Spleen (tissue), 11 donors: ENCODE results near the gene LUC7L. TPM values are rescaled to one million over a fixed set of nuclear protein-coding genes. Genes with fewer than 3 reads are reported as not detected.
"Not testable (repeated sequence)": the region's sequence is repeated elsewhere in the genome, so short reads cannot be mapped to it uniquely, and the experiment has no call there.

Experiments
- DNase-seq: peaks from one replicate; pipeline ENCODE4 v3.0.0-alpha.2; 2020
- H3K27ac ChIP-seq, 8 donors: fragments of 200-600 bp; sonication (generic) in 7 of 8; 1 replicate in 4 of 8; 2 replicates in 4 of 8; pipeline versions ENCODE4 v1.5.0 to v1.8.0; 2016 to 2021; ENCODE audit warnings: inconsistent platforms in 4 of 8, mild to moderate bottlenecking in 4 of 8, moderate library complexity in 1 of 8
- H3K27me3 ChIP-seq, 7 donors: fragments of 200-600 bp; sonication (generic) in 6 of 7; replicated peaks in 1 of 7; 1 replicate in 4 of 7; 2 replicates in 3 of 7; pipeline versions ENCODE4 v1.5.0 to v1.8.0; 2016 to 2021; ENCODE audit warnings: inconsistent platforms in 3 of 7, mild to moderate bottlenecking in 1 of 7
- H3K36me3 ChIP-seq, 6 donors: fragments of 200-600 bp; sonication (generic) in 5 of 6; 1 replicate in 4 of 6; 2 replicates in 2 of 6; pipeline versions ENCODE4 v1.5.0 to v1.8.0; 2016 to 2021; ENCODE audit warnings: inconsistent platforms in 2 of 6
- H3K4me1 ChIP-seq, 6 donors: fragments of 200-600 bp; sonication (generic) in 5 of 6; 1 replicate in 3 of 6; 2 replicates in 3 of 6; pipeline versions ENCODE4 v1.5.0 to v1.8.0; 2016 to 2021; ENCODE audit warnings: inconsistent platforms in 3 of 6
- H3K4me3 ChIP-seq, 8 donors: fragments of 200-600 bp; sonication (generic) in 7 of 8; 1 replicate in 4 of 8; 2 replicates in 4 of 8; pipeline versions ENCODE4 v1.5.0 to v1.8.0; 2016 to 2021; ENCODE audit warnings: inconsistent platforms in 4 of 8, mild to moderate bottlenecking in 4 of 8, moderate library complexity in 2 of 8
- H3K9me3 ChIP-seq, 8 donors: fragments of 200-600 bp; sonication (generic) in 7 of 8; 1 replicate in 4 of 8; 2 replicates in 4 of 8; pipeline versions ENCODE4 v1.5.0 to v1.8.0; 2016 to 2021; ENCODE audit warnings: inconsistent platforms in 4 of 8
- POLR2A ChIP-seq, 3 donors: fragments of 450-650 bp; IDR thresholded peaks; one replicate each; pipeline ENCODE4 v1.5.1; 2017; ENCODE audit warnings: antibody characterized with exemption in 3 of 3, mild to moderate bottlenecking in 1 of 3
- POLR2AphosphoS5 ChIP-seq, 3 donors: sonication (generic); formaldehyde crosslinking; IDR thresholded peaks; one replicate each; pipeline ENCODE4 v1.5.1; 2017; ENCODE audit warnings: antibody characterized with exemption in 3 of 3
- WGBS, 5 donors: extraction: QIAGEN DNeasy Blood & Tissue Kit in 3 of 5; methylation state at CpG; one replicate each; pipeline versions ENCODE4 v1.1.5 to v1.1.7; 2013 to 2018; 5-methylcytosine and 5-hydroxymethylcytosine counted together
- intact Hi-C: fragments of 100-400 bp; cut with DNase I; formaldehyde crosslinking; loops from one replicate; pipeline ENCODE4 v1.15.0; 2023; ENCODE audit warnings: low total_unique reads
- polyA plus RNA-seq, 3 donors: library from polyadenylated mRNA; stranded (reverse); fragments of 200-250 nt; gene quantifications; one replicate each; pipeline ENCODE4 v1.2.1, GENCODE V29; 2013
- total RNA-seq, 7 donors: library from RNA; depleted of rRNA in 3 of 7; stranded (reverse); fragments of >200 nt in 3 of 7; fragmentation: NEBNext Ultra II Directional in 4 of 7; extraction: Animal tissue kit (Norgen Biotek cat#: 25700) in 4 of 7; gene quantifications; one replicate each; pipeline versions ENCODE4 v1.1.0 to v1.2.1, GENCODE V29; 2016 to 2021
- TF ChIP-seq, protein P1 (sequence below), 11 experiments: fragments of 200-600 bp in 7 of 11; fragments of 450-650 bp in 4 of 11; sonication (generic) in 4 of 11; IDR thresholded peaks in 8 of 11; conservative IDR thresholded peaks in 3 of 11; 1 replicate in 7 of 11; 2 replicates in 4 of 11; pipeline versions ENCODE4 v1.4.0 to v1.8.0; 2016 to 2021; ENCODE audit warnings: antibody characterized with exemption in 11 of 11, inconsistent platforms in 4 of 11, mild to moderate bottlenecking in 1 of 11
- donor health status: healthy with polysubstance abuse.
- donor health status: DM: no; HTN: no; CAD: no; lungs with moderate emphysema.
- donor health status: DM: no; HTN: no; CAD: no.
- donor health status: Bipolar disorder and iron deficiency.
- donor health status: healthy.
- donor health status: DM: no; HTN: no; CAD: no.
- donor health status: DM: yes; HTN: yes; CAD: no.

The LUC7L gene
- total and polyA plus RNA-seq, 10 donors = 76.7 to 318 (median 108) TPM

DNA sequence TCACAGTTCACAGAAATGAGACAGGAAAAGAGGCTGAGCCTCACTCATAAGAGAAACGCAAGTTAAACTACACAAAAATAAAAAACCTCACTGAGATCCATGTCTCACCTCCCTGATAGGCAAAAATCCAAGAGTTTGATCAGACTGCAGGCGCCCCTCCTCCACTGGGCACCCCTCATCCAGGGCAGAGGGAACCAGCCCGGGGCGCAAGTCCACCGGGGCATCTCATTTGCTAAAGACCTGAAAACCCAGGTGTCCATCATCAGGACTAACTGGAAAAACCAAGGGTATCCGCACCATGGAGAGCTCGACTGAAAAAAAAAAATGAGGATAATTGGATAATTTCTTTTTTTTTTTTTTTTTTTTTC is 74.2 kb downstream of the LUC7L start:
- Histone ChIP-seq H3K27ac (no peak overlapping the region), H3K36me3 (no peaks in the 10 kb centered on the region), H3K27me3 (peaks cover 0 to 59% (median 21%) of the 10 kb centered on the region in 7 donors), H3K4me3 (peak overlapping the region in 2 of 8 donors; percentile 46 to 67), H3K9me3 (no peaks in the 10 kb centered on the region), H3K4me1 (peaks cover 6 to 12% (median 10%) of the 10 kb centered on the region in 6 donors)
- WGBS, 5 donors = 64 to 75% (median 69%) methylated on average over 7 of the region's 7 CpGs
- intact Hi-C loops = no loop called here
- TF ChIP-seq POLR2AphosphoS5 (IDR thresholded peaks at IDR 0.05) = no peak
- TF ChIP-seq, protein P1, sequence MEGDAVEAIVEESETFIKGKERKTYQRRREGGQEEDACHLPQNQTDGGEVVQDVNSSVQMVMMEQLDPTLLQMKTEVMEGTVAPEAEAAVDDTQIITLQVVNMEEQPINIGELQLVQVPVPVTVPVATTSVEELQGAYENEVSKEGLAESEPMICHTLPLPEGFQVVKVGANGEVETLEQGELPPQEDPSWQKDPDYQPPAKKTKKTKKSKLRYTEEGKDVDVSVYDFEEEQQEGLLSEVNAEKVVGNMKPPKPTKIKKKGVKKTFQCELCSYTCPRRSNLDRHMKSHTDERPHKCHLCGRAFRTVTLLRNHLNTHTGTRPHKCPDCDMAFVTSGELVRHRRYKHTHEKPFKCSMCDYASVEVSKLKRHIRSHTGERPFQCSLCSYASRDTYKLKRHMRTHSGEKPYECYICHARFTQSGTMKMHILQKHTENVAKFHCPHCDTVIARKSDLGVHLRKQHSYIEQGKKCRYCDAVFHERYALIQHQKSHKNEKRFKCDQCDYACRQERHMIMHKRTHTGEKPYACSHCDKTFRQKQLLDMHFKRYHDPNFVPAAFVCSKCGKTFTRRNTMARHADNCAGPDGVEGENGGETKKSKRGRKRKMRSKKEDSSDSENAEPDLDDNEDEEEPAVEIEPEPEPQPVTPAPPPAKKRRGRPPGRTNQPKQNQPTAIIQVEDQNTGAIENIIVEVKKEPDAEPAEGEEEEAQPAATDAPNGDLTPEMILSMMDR (IDR thresholded peaks at IDR 0.05 in 8 of 11, conservative IDR thresholded peaks at IDR 0.05 in 3 of 11) = no peak
- no peak for TF ChIP-seq POLR2A (IDR thresholded peaks at IDR 0.05)
- DNase-seq = no peak

DNA sequence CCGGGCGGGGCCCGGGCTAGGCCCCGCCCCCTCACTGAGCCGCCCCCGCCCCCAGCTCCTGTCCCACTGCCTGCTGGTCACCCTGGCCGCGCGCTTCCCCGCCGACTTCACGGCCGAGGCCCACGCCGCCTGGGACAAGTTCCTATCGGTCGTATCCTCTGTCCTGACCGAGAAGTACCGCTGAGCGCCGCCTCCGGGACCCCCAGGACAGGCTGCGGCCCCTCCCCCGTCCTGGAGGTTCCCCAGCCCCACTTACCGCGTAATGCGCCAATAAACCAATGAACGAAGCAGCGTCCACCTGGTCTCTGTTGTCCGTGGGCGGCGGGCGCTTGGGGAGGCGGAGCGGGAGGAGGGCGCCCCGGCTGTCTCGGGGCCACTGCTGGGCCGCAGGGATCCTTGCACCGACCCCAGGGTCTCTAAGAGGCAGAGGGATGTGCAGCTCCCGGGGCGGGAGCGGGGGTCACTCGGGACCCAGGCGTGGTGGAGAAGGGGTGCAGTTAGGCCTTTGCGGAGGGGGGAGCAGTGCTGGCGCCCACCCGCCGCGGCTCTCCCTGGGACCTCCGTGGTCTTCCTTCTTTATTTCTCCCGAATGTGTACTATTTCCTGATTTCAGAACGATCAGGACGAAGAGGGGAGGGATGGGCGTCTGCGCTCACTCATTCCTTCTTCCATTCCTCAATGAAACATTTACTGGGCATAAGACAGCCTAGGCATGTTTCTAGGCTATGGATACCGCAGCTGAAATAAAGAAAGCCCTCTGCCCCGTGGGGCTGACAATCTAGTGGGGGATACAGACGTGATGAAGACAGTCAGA is 74.8 kb downstream of the LUC7L start:
- H3K27me3 ChIP-seq = peaks cover 0 to 60% (median 21%) of the 10 kb centered on the region in 7 donors
- H3K9me3 ChIP-seq = no peaks in the 10 kb centered on the region
- 2 to 8% (median 2%) methylated on average over 19 to 53 of the region's 59 CpGs for WGBS, 5 donors
- intact Hi-C loops = no loop called here
- H3K27ac ChIP-seq = peak overlapping the region in 1 of 8 donors; percentile 14
- DNase-seq = no peak
- H3K4me1 ChIP-seq = peaks cover 6 to 12% (median 10%) of the 10 kb centered on the region in 6 donors
- TF ChIP-seq, protein P1 (IDR thresholded peaks at IDR 0.05 in 8 of 11, conservative IDR thresholded peaks at IDR 0.05 in 3 of 11) = no peak
- no peak for TF ChIP-seq POLR2AphosphoS5 (IDR thresholded peaks at IDR 0.05)
- no peak for TF ChIP-seq POLR2A (IDR thresholded peaks at IDR 0.05)
- no peaks in the 10 kb centered on the region for H3K36me3 ChIP-seq
- peak overlapping the region; percentile 6 to 67 (median 36) for H3K4me3 ChIP-seq

DNA sequence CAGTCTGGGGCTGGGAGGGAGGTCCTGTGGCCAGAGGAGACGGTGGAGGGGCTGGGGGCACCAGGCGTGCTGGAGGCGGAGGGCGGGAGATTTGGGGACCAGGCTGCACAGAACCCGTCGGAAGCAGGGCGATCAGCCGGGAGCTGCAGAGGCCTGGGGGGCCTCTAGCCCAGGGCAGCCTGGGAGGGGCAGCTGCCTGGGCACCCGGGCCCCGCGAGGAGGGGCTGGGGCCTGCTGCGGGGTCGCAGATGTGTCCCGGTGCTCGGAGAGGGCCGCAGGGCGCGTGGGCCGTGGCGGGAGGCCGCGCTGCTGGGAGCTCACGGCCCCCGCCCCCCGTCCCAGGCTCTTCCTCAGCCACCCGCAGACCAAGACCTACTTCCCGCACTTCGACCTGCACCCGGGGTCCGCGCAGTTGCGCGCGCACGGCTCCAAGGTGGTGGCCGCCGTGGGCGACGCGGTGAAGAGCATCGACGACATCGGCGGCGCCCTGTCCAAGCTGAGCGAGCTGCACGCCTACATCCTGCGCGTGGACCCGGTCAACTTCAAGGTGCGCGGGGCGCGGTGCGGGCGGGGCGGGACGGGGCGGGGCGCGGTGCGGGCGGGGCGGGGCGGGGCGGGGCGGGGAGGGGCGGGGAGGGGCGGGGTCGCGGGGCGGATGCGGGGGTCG is 75.6 kb downstream of the LUC7L start:
- H3K27ac ChIP-seq, DNase-seq, H3K4me3 ChIP-seq, H3K9me3 ChIP-seq, intact Hi-C loops, H3K36me3 ChIP-seq: not testable (repeated sequence)
- Histone ChIP-seq H3K4me1 (peaks cover 6 to 12% (median 10%) of the 10 kb centered on the region in 6 donors), H3K27me3 (peaks cover 0 to 57% (median 21%) of the 10 kb centered on the region in 7 donors)
- 0% methylated on average over 4 of the region's 74 CpGs; no CpG with 5 or more reads in 4 of the 5 donors for WGBS, 5 donors

DNA sequence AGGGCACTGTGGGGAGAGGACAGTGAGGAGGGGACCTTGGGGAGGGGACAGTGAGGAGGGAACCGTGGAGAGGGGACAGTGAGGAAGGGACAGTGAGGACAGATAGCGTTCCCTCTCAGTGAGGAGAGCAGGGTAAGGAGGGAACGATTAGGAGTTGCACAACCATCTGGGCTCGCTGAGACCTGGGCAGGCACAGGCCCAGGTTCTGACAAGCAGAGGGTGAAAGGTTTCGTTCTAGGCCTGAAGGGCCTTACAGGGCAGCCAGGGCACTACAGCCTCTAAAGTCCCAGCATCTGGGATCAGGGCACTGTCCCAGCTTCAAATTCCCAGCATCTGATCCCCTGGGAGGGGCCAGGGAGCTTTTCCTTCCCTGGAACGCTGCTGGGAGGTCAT is 76.1 kb downstream of the LUC7L start:
- peaks cover 0 to 52% (median 19%) of the 10 kb centered on the region in 7 donors for H3K27me3 ChIP-seq
- H3K27ac ChIP-seq, intact Hi-C loops, DNase-seq, H3K4me3 ChIP-seq, H3K36me3 ChIP-seq, H3K9me3 ChIP-seq: not testable (repeated sequence)
- peaks cover 6 to 12% (median 10%) of the 10 kb centered on the region in 6 donors for H3K4me1 ChIP-seq
- WGBS, 5 donors = 56 to 84% (median 60%) methylated on average over 3 to 4 of the region's 6 CpGs
